Measurements from ENCODE around the gene ARHGEF10L. TPM values are rescaled to one million over a fixed set of nuclear protein-coding genes. Genes with fewer than 3 reads are reported as not detected.
A peak's percentile ranks its signal among the peaks of the same experiment; 100 is the strongest.
"Not testable (repeated sequence)": the region's sequence is repeated elsewhere in the genome, so short reads cannot be mapped to it uniquely, and the experiment has no call there.

ARHGEF10L gene
- polyA plus RNA-seq, 2 donors, result 39.1 to 64.4 TPM

DNA sequence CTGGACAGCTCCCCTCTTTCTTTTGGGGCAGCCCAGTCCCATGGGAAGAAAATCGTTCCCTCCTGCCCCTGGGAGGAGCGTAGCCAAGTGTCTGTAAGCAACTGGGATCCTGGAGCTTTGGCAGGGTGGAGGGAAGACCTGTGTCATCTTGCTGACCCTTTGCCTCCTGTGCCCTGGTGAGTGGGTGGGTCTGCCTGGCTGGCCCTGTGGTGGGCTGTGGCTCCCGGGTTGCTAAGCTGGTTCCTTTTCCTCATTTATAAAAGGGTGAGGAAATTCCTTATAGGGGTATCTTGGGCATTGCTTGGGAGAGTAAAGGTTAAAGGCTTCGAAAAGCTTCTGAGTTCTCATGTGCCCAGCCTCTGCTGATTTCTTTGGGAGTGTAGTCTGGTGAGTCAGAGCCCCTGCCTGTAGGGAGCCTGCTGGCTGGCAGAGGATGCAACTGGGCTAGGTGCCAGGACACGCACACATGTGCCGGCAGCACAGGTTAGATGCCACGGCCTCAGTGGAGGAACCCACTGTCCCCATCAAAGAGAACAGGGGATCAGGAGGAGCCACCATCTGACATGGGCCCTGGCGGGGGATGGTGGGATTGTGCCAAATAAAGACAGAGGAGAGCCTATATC, 85.2 kb downstream of the ARHGEF10L start:
- H3K4me3 ChIP-seq (ENCODE audit: low read depth in 1 of 2, low read length in 2 of 2), result no peak overlapping the region
- no peaks in the 10 kb centered on the region for H3K9me3 ChIP-seq (ENCODE audit: control insufficient read depth in 2 of 2, insufficient read depth in 1 of 2, low read depth in 1 of 2, low read length in 1 of 2)
- H3K27me3 ChIP-seq (ENCODE audit: control insufficient read depth in 1 of 2, insufficient read depth in 2 of 2, low read length in 2 of 2), result no peaks in the 10 kb centered on the region
- peaks cover 13 to 49% of the 10 kb centered on the region in 2 donors for H3K36me3 ChIP-seq (ENCODE audit: control insufficient read depth in 2 of 2, insufficient read depth in 2 of 2, low read length in 1 of 2)
- 32 to 47% methylated on average over 8 of the region's 8 CpGs for WGBS, 2 donors
- H3K27ac ChIP-seq (ENCODE audit: low read depth in 2 of 2, low read length in 1 of 2), result peak overlapping the region; percentile 29 to 89
- peaks cover 0 to 17% of the 10 kb centered on the region in 2 donors for H3K4me1 ChIP-seq (ENCODE audit: control insufficient read depth in 2 of 2, insufficient read depth in 2 of 2, low read length in 1 of 2)

GRCh38 chr1:17627239-17628052, 87.9 kb downstream of the ARHGEF10L start:
- H3K27ac ChIP-seq (ENCODE audit: low read depth in 2 of 2, low read length in 1 of 2), result no peak overlapping the region
- WGBS, 2 donors, result 88 to 89% methylated on average over 16 of the region's 16 CpGs

GRCh38 chr1:17629046-17629445, 89.5 kb downstream of the ARHGEF10L start:
- H3K36me3 ChIP-seq (ENCODE audit: control insufficient read depth in 2 of 2, insufficient read depth in 2 of 2, low read length in 1 of 2), result peaks cover 15 to 56% of the 10 kb centered on the region in 2 donors

More at GRCh38 chr1:17627239-17628052, 87.9 kb downstream of the ARHGEF10L start:
- no peaks in the 10 kb centered on the region for H3K9me3 ChIP-seq (ENCODE audit: control insufficient read depth in 2 of 2, insufficient read depth in 1 of 2, low read depth in 1 of 2, low read length in 1 of 2)
- H3K4me3 ChIP-seq (ENCODE audit: low read depth in 1 of 2, low read length in 2 of 2), result no peak overlapping the region
- peaks cover 13 to 64% of the 10 kb centered on the region in 2 donors for H3K36me3 ChIP-seq (ENCODE audit: control insufficient read depth in 2 of 2, insufficient read depth in 2 of 2, low read length in 1 of 2)
- peaks cover 0 to 18% of the 10 kb centered on the region in 2 donors for H3K4me1 ChIP-seq (ENCODE audit: control insufficient read depth in 2 of 2, insufficient read depth in 2 of 2, low read length in 1 of 2)
- H3K27me3 ChIP-seq (ENCODE audit: control insufficient read depth in 1 of 2, insufficient read depth in 2 of 2, low read length in 2 of 2), result no peaks in the 10 kb centered on the region

GRCh38 chr1:17629460-17629859, 90.0 kb downstream of the ARHGEF10L start:
- Histone ChIP-seq H3K4me1 (ENCODE audit: control insufficient read depth in 2 of 2, insufficient read depth in 2 of 2, low read length in 1 of 2) (peaks cover 0 to 11% of the 10 kb centered on the region in 2 donors), H3K27ac (ENCODE audit: low read depth in 2 of 2, low read length in 1 of 2) (peak overlapping the region; percentile 63 to 68), H3K36me3 (ENCODE audit: control insufficient read depth in 2 of 2, insufficient read depth in 2 of 2, low read length in 1 of 2) (peaks cover 11 to 53% of the 10 kb centered on the region in 2 donors), H3K4me3 (ENCODE audit: low read depth in 1 of 2, low read length in 2 of 2) (no peak overlapping the region), H3K27me3 (ENCODE audit: control insufficient read depth in 1 of 2, insufficient read depth in 2 of 2, low read length in 2 of 2) (no peaks in the 10 kb centered on the region), H3K9me3 (ENCODE audit: control insufficient read depth in 2 of 2, insufficient read depth in 1 of 2, low read depth in 1 of 2, low read length in 1 of 2) (no peaks in the 10 kb centered on the region)
- WGBS, 2 donors, result 76 to 81% methylated on average over 11 of the region's 11 CpGs

More at GRCh38 chr1:17629046-17629445, 89.5 kb downstream of the ARHGEF10L start:
- not testable (repeated sequence) for H3K27me3 ChIP-seq (ENCODE audit: control insufficient read depth in 1 of 2, insufficient read depth in 2 of 2, low read length in 2 of 2); H3K9me3 ChIP-seq (ENCODE audit: control insufficient read depth in 2 of 2, insufficient read depth in 1 of 2, low read depth in 1 of 2, low read length in 1 of 2); H3K4me3 ChIP-seq (ENCODE audit: low read depth in 1 of 2, low read length in 2 of 2)
- peak overlapping the region in 1 of 2 donors; percentile 63 for H3K27ac ChIP-seq (ENCODE audit: low read depth in 2 of 2, low read length in 1 of 2)
- 80 to 81% methylated on average over 5 of the region's 5 CpGs for WGBS, 2 donors
- peaks cover 0 to 15% of the 10 kb centered on the region in 2 donors for H3K4me1 ChIP-seq (ENCODE audit: control insufficient read depth in 2 of 2, insufficient read depth in 2 of 2, low read length in 1 of 2)

DNA sequence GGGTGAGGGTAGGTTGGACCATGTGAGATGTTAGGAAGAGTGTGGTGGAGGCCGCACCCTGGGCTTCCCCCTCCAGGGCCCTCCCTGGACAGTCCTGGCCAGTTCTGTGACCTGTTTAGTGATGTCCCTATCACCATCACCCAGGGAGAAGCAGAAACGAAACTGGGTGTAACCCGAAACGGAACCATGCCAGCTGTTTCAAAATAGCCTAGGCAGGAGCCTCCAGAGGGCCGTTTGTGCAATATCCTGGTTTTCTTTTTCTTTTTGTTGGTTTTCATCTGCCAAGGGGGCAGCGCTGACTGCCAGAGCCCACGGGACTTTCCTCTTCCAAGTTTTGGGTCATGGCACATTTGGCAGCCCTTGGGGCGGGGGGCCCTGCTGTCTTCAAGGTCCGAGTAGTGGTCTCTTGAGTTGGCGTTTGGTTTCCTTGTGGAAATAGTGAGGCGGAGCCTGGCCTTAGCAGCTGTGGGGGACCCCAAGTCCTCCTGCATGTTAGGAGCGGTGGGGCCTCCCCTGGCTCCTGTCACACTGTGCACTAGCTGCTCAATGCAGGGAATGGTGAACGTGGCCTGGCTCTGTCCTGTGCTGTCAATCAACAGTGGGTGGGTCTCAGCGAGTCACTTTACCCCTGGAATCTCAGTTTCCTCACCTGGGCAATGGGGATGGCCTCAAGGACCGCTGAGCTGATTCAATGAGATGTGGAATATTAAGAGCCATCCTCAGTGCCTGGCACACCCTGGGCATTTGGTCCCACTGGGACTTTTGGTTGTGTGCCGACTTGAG, 90.7 kb downstream of the ARHGEF10L start:
- Histone ChIP-seq H3K9me3 (ENCODE audit: control insufficient read depth in 2 of 2, insufficient read depth in 1 of 2, low read depth in 1 of 2, low read length in 1 of 2) (no peaks in the 10 kb centered on the region), H3K36me3 (ENCODE audit: control insufficient read depth in 2 of 2, insufficient read depth in 2 of 2, low read length in 1 of 2) (peaks cover 11 to 60% of the 10 kb centered on the region in 2 donors), H3K27ac (ENCODE audit: low read depth in 2 of 2, low read length in 1 of 2) (peak overlapping the region; percentile 68 to 69), H3K4me3 (ENCODE audit: low read depth in 1 of 2, low read length in 2 of 2) (no peak overlapping the region), H3K27me3 (ENCODE audit: control insufficient read depth in 1 of 2, insufficient read depth in 2 of 2, low read length in 2 of 2) (no peaks in the 10 kb centered on the region), H3K4me1 (ENCODE audit: control insufficient read depth in 2 of 2, insufficient read depth in 2 of 2, low read length in 1 of 2) (peaks cover 0 to 5% of the 10 kb centered on the region in 2 donors)
- 63 to 79% methylated on average over 16 of the region's 16 CpGs for WGBS, 2 donors

DNA sequence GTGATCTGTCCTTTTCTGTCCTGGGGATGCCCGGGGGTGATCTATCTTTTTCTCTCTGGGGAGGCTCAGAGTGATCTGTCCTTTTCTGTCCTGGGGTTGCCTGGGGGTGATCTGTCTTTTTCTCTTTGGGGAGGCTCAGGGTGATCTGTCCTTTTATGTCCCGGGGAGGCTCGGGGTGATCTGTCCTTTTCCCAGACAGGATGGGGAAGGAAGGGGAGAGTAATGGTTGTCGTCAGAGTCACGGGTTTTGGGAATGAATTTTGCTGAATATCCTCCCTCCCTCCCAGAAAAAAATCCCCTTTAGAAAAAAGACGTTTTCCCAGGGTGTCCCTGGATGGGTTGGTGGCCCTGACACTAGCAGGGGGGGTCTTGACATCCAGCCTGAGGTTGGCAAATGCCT, 91.5 kb downstream of the ARHGEF10L start:
- Histone ChIP-seq H3K4me3 (ENCODE audit: low read depth in 1 of 2, low read length in 2 of 2) (no peak overlapping the region), H3K36me3 (ENCODE audit: control insufficient read depth in 2 of 2, insufficient read depth in 2 of 2, low read length in 1 of 2) (peaks cover 6 to 65% of the 10 kb centered on the region in 2 donors), H3K4me1 (ENCODE audit: control insufficient read depth in 2 of 2, insufficient read depth in 2 of 2, low read length in 1 of 2) (peaks cover 0 to 5% of the 10 kb centered on the region in 2 donors), H3K27me3 (ENCODE audit: control insufficient read depth in 1 of 2, insufficient read depth in 2 of 2, low read length in 2 of 2) (no peaks in the 10 kb centered on the region), H3K9me3 (ENCODE audit: control insufficient read depth in 2 of 2, insufficient read depth in 1 of 2, low read depth in 1 of 2, low read length in 1 of 2) (no peaks in the 10 kb centered on the region), H3K27ac (ENCODE audit: low read depth in 2 of 2, low read length in 1 of 2) (no peak overlapping the region)
- 68 to 70% methylated on average over 6 of the region's 6 CpGs for WGBS, 2 donors

- no peak overlapping the region for H3K27ac ChIP-seq (ENCODE audit: low read depth in 2 of 2, low read length in 1 of 2)
- no peaks in the 10 kb centered on the region for H3K9me3 ChIP-seq (ENCODE audit: control insufficient read depth in 2 of 2, insufficient read depth in 1 of 2, low read depth in 1 of 2, low read length in 1 of 2)
- no peaks in the 10 kb centered on the region for H3K27me3 ChIP-seq (ENCODE audit: control insufficient read depth in 1 of 2, insufficient read depth in 2 of 2, low read length in 2 of 2)
- no peak overlapping the region for H3K4me3 ChIP-seq (ENCODE audit: low read depth in 1 of 2, low read length in 2 of 2)
- H3K4me1 ChIP-seq (ENCODE audit: control insufficient read depth in 2 of 2, insufficient read depth in 2 of 2, low read length in 1 of 2), result peaks cover 0 to 5% of the 10 kb centered on the region in 2 donors
- peaks cover 3 to 61% of the 10 kb centered on the region in 2 donors for H3K36me3 ChIP-seq (ENCODE audit: control insufficient read depth in 2 of 2, insufficient read depth in 2 of 2, low read length in 1 of 2)
- WGBS, 2 donors, result 88 to 92% methylated on average over 8 of the region's 8 CpGs
Measured at GRCh38 chr1:17631410-17631809, 91.9 kb downstream of the ARHGEF10L start.

DNA sequence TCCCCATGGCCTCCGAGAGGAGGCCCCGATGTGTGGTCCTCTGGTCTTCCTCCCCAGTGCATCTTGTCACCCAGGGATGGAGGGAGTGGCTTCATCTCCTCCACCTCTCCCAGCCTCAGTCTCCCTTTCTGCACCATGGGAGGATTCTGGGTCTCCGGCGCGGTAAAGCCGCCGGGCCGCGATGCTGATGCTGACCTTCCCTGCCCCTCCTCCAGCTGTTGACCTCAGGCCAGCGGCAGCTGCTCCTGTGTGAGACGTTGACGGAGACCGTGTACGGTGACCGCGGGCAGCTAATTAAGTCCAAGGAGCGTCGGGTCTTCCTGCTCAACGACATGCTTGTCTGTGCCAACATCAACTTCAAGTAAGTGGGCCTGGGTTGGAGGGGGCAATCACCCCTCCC, 92.6 kb downstream of the ARHGEF10L start:
- Histone ChIP-seq H3K36me3 (ENCODE audit: control insufficient read depth in 2 of 2, insufficient read depth in 2 of 2, low read length in 1 of 2) (peaks cover 3 to 59% of the 10 kb centered on the region in 2 donors), H3K27me3 (ENCODE audit: control insufficient read depth in 1 of 2, insufficient read depth in 2 of 2, low read length in 2 of 2) (no peaks in the 10 kb centered on the region), H3K9me3 (ENCODE audit: control insufficient read depth in 2 of 2, insufficient read depth in 1 of 2, low read depth in 1 of 2, low read length in 1 of 2) (no peaks in the 10 kb centered on the region), H3K4me3 (ENCODE audit: low read depth in 1 of 2, low read length in 2 of 2) (no peak overlapping the region), H3K27ac (ENCODE audit: low read depth in 2 of 2, low read length in 1 of 2) (no peak overlapping the region), H3K4me1 (ENCODE audit: control insufficient read depth in 2 of 2, insufficient read depth in 2 of 2, low read length in 1 of 2) (peaks cover 0 to 5% of the 10 kb centered on the region in 2 donors)
- WGBS, 2 donors, result 88 to 90% methylated on average over 19 of the region's 19 CpGs

DNA sequence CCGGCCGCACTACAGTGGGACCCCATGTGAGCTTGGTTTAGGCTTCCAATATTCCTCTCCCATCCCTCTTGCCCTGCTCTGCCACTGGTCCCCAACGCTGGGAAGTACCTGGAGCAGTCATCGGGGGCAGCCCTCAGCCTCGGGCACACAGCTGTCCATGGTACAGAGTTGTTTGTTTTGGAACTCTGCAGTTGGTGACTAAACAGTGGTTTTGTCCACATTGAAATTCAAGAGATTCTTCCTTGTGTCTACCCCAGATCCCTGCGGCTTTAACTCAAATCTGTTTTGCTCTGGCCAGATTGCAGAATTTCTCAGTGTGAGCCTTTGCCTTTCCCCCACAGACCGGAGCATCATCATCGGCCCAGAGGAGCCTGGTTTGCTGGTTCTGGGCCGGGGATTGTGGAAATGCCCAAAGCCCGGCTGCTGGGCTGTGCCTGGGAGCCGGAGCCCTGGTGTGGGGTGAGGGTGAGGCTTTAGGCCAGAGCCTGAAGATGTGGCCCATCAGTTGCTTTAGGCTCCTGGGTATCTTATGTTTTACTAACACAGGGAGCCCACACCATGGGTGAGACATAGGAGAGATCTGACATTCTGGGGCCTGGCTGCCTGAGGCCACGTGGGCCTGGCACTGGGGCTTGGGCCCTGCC, 93.2 kb downstream of the ARHGEF10L start:
- 70 to 71% methylated on average over 12 of the region's 12 CpGs for WGBS, 2 donors
- H3K9me3 ChIP-seq (ENCODE audit: control insufficient read depth in 2 of 2, insufficient read depth in 1 of 2, low read depth in 1 of 2, low read length in 1 of 2), result no peaks in the 10 kb centered on the region
- peaks cover 0 to 5% of the 10 kb centered on the region in 2 donors for H3K4me1 ChIP-seq (ENCODE audit: control insufficient read depth in 2 of 2, insufficient read depth in 2 of 2, low read length in 1 of 2)
- H3K36me3 ChIP-seq (ENCODE audit: control insufficient read depth in 2 of 2, insufficient read depth in 2 of 2, low read length in 1 of 2), result peaks cover 3 to 58% of the 10 kb centered on the region in 2 donors
- no peaks in the 10 kb centered on the region for H3K27me3 ChIP-seq (ENCODE audit: control insufficient read depth in 1 of 2, insufficient read depth in 2 of 2, low read length in 2 of 2)
- no peak overlapping the region for H3K27ac ChIP-seq (ENCODE audit: low read depth in 2 of 2, low read length in 1 of 2)
- no peak overlapping the region for H3K4me3 ChIP-seq (ENCODE audit: low read depth in 1 of 2, low read length in 2 of 2)

All from esophagus (tissue), 2 donors.